SK-N-SH treated with all-trans-retinoic acid at 6 μM for 48 hours (cell line): ENCODE results near the gene CDK5.

Experiments
- ARNTL ChIP-seq: fragments of 450-650 bp; formaldehyde crosslinking; IDR thresholded peaks from 2 replicates; pipeline ENCODE4 v1.5.0; 2020; ENCODE audit warnings: low read depth, mild to moderate bottlenecking, moderate library complexity, borderline replicate concordance
- BACH2 ChIP-seq: fragments of 250-450 bp; sonication (Bioruptor Pico); IDR thresholded peaks from 2 replicates; pipeline ENCODE4 v1.9.0; 2021; ENCODE audit warnings: mild to moderate bottlenecking, borderline replicate concordance
- ESRRG ChIP-seq: fragments of 250-450 bp; sonication (Bioruptor Pico); IDR thresholded peaks from 2 replicates; pipeline ENCODE4 v1.6.1; 2021; ENCODE audit warnings: mild to moderate bottlenecking
- OSR1 ChIP-seq: fragments of 250-450 bp; sonication (Bioruptor Pico); IDR thresholded peaks from 2 replicates; pipeline ENCODE4 v1.8.0; 2022; ENCODE audit warnings: moderate library complexity, mild to moderate bottlenecking, inconsistent platforms
- TOX ChIP-seq: fragments of 250-450 bp; sonication (Bioruptor Pico); IDR thresholded peaks from 2 replicates; pipeline ENCODE4 v1.8.0; 2021; ENCODE audit warnings: mild to moderate bottlenecking, moderate library complexity, borderline replicate concordance
- ZNF70 ChIP-seq: fragments of 450-650 bp; formaldehyde crosslinking; IDR thresholded peaks from 2 replicates; pipeline ENCODE4 v1.5.0; 2020; ENCODE audit warnings: mild to moderate bottlenecking, moderate library complexity
- ZNF8 ChIP-seq: fragments of 450-650 bp; formaldehyde crosslinking; IDR thresholded peaks from 2 replicates; pipeline ENCODE4 v1.5.0; 2020; ENCODE audit warnings: mild to moderate bottlenecking, moderate library complexity
- TF ChIP-seq, protein P1 (sequence below): fragments of 250-450 bp; sonication (Bioruptor Pico); IDR thresholded peaks from 2 replicates; pipeline ENCODE4 v1.8.0; 2020; ENCODE audit warnings: mild to moderate bottlenecking, moderate library complexity, borderline replicate concordance

DNA sequence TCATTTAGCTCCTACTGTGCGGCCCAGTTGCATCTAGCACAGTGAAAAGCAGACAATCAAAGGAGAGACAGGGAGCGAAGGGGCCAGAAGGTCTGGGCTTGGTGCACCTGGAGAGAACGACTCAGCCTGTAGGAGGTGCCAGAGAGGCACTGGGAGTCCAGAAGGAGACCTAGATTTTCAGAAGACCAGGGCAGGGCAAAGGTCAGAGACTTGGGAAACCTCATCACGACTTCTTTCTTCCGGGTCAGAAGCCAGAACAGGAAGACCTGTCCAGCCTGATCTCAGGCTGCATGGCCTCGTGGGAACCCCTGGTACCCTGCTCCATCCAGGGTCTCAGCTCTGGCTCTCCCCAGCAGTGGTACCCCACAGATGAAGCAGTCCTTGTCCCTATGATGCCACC, 33.7 kb upstream of the CDK5 start:
- TF ChIP-seq BACH2 (no peak), ARNTL (CRISPR knock-in tag) (no peak), ZNF70 (CRISPR knock-in tag) (no peak), TOX (CRISPR knock-in tag) (no peak), ESRRG (no peak), OSR1 (CRISPR knock-in tag) (no peak), ZNF8 (no peak)
- TF ChIP-seq, protein P1, sequence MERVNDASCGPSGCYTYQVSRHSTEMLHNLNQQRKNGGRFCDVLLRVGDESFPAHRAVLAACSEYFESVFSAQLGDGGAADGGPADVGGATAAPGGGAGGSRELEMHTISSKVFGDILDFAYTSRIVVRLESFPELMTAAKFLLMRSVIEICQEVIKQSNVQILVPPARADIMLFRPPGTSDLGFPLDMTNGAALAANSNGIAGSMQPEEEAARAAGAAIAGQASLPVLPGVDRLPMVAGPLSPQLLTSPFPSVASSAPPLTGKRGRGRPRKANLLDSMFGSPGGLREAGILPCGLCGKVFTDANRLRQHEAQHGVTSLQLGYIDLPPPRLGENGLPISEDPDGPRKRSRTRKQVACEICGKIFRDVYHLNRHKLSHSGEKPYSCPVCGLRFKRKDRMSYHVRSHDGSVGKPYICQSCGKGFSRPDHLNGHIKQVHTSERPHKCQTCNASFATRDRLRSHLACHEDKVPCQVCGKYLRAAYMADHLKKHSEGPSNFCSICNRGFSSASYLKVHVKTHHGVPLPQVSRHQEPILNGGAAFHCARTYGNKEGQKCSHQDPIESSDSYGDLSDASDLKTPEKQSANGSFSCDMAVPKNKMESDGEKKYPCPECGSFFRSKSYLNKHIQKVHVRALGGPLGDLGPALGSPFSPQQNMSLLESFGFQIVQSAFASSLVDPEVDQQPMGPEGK, result no peak
